Right forelimb (tissue), 1 donor: ENCODE data around the gene MAN2C1.
A peak's percentile ranks its signal among the peaks of the same experiment; 100 is the strongest.
"Not testable (repeated sequence)": the region's sequence is repeated elsewhere in the genome, so short reads cannot be mapped to it uniquely, and the experiment has no call there.

Experiments used
- DNase-seq: peaks from one replicate; pipeline ENCODE4 v3.0.0-alpha.2; 2018

MAN2C1 gene

DNA sequence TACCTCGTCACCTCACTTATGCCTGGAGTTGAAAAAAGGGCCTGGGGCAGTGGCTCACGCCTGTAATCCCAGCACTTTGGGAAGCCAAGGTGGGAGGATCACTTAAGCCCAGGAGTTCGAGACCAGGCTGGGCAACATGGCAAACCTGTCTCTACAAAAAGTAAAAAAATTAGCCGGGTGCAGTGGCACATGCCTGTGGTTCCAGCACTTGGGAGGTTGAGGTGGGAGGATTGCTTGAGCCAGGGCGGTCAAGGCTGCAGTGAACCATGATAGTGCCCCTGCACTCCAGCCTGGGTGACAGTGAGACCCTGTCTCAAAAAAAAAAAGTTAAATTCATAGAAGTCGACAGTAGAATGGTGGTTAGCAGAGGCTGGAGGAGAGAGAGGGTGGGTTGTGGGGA lies 26.2 kb downstream of the MAN2C1 start:
- DNase-seq: no peak

- no peak for DNase-seq
Observed at GRCh38 chr15:75339531-75340240, 28.7 kb downstream of the MAN2C1 start.

- DNase-seq: no peak
Observed at GRCh38 chr15:75338661-75339240, 29.7 kb downstream of the MAN2C1 start.

DNA sequence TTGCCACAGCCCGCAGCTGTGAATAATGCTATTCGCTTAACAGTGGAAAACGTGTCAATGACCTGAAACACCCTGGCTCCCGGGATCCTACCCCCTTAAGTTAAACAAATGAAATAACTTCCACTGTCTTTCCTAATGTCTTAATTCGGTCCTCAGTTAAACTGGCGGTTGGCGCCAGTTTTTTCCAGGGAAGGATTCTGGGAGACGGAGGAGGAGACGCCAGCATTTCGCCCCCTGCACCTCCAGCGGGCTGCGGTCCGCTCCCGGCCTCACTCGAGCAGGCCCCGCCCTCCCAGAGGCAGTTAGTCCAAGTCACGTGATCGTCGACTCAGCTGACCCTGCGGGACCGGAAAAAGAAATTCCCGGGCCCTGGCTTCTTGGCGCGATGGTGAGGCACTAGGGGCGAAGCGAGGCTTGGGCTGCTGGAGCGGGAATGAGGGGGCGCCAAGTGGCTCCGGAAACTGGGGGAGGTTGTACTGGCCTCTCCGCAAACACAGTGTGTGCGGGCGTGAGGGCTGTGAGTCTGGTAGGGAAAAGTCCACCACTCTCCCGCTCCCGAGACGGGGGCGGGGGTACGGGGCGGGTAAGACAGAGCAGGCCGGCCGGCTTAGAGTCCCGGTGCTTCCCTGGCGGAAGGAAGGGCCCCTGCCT lies 32.6 kb downstream of the MAN2C1 start, which contains the start of gene COMMD4:
Gene COMMD4, plus strand, starts transcription at position 359 of the 651 bp plus-strand sequence. Its CDS starts 27 bp downstream, at position 386.
- peak; percentile 97 for DNase-seq

GRCh38 chr15:75335313-75335704 lies 33.1 kb downstream of the MAN2C1 start:
- DNase-seq: no peak

DNA sequence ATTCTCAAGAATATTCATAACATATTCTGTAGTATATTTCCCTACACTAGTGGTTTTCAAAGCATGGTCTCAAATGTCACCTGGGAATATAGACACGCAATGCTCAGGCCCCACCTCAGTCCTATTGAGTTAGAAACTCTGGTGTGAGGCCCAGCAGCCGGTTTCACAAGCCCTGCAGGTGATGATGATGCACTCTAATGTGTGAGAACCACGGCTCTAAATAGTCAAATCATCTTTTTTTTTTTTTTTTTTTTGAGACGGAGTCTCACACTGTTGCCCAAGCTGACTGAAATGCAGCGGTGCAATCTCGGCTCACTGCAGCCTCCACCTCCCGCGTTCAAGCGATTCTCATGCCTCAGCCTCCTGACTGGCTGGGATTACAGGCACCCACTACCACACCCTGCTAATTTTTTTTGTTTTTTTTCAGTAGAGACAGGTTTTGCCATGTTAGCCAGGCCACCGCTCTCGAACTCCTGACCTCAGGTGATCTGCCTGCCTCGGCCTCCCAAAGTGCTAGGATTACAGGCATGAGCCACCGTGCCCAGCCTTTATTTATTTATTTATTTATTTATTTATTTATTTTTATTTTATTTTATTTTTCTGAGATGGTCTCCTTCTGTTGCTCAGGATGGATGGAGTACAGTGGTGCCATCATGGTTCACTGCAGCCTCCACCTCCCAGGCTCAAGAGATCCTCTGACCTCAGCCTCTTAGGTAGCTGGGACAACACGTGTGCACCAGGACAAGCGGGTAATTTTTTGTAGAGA lies 34.6 kb downstream of the MAN2C1 start:
- not testable (repeated sequence) for DNase-seq

GRCh38 chr15:75332093-75332492 lies 36.3 kb downstream of the MAN2C1 start:
- not testable (repeated sequence) for DNase-seq

DNA sequence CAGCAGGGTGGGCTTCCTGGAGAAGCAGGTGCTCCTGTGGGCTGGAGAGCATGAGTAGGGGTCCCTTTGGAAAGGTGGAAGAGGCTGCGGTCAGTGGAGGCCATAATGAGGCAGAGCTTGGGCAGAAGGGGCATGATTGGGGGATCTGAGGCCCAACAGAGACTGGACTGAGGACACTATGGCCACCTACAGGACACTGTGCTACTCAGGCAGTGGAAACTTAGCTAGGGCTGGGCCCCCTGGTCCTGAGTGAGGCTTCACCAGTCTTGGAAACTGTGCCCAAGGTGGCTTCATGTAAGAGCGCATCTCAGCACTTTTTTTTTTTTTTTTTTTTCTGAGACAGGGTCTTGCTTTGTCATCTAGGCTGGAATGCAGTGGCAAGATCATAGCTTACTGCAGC lies 38.8 kb downstream of the MAN2C1 start:
- no peak for DNase-seq

- no peak for DNase-seq
Observed at GRCh38 chr15:75328493-75329314, 39.7 kb downstream of the MAN2C1 start.

- no peak for DNase-seq
Observed at GRCh38 chr15:75327491-75327890, 40.9 kb downstream of the MAN2C1 start.

DNA sequence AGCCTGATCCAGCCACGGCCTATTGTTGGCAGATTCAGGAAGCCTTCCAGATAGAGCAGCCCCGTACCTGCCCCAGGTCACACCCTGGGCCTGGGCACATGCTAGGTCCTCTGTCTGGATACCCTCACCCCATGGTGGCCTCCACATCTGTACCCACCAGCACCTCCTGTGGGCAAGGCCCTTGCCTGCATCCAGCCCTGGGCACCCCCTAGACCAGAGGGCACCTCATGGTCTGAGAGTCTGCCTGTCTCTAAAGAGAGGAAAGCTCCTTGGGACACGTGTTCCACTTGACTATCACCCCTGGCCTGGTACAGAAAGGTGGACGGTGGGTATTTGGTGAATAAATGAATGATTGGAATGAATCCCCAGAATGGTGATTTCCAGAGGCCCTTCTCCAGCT lies 41.4 kb downstream of the MAN2C1 start:
- DNase-seq: no peak

GRCh38 chr15:75325922-75326321 lies 42.5 kb downstream of the MAN2C1 start:
- DNase-seq: no peak

DNA sequence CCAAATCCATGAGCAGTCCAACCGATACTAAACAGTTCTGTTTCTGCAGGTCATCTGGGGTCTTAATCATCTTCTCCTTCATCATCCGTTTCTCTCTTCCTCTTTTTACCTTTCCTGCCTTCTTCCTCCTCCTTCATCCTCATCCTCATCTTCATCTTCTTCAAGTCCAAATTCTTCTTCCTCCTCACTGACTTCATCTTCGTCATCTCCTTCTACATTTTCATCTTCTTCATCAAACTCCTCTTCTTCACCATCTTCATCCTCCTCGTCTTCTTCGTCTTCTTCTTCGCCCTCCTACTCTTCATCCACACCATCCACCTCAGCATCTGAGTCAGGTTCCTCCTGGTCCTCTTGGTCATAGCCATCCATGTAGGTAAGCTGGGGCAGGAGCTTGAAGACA lies 46.7 kb downstream of the MAN2C1 start:
- no peak for DNase-seq

GRCh38 chr15:75319231-75319897 lies 49.0 kb downstream of the MAN2C1 start:
- DNase-seq: not testable (repeated sequence)

- no peak for DNase-seq
Observed at GRCh38 chr15:75314552-75315290, 53.7 kb downstream of the MAN2C1 start.

- no peak for DNase-seq
Observed at GRCh38 chr15:75313116-75313845, 55.1 kb downstream of the MAN2C1 start.

DNA sequence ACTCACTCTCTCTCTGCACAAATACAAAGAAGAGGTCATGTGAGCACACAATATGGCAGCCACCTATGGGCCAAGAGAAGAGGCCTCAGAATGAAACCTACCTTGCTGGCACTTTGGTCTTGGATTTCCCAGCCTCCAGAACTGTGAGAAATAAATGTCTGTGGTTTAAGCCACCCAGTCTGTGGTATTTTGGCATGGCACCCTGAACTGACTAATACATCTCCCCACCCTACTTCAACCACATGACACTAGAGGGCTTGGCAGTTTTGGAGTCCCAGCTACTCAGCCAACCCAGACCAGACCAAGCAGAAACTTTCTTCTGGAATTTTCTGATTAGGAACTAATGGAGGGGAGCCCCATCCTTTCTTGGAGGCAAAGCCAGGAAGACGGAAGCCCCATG lies 55.9 kb downstream of the MAN2C1 start:
- DNase-seq: not testable (repeated sequence)

DNA sequence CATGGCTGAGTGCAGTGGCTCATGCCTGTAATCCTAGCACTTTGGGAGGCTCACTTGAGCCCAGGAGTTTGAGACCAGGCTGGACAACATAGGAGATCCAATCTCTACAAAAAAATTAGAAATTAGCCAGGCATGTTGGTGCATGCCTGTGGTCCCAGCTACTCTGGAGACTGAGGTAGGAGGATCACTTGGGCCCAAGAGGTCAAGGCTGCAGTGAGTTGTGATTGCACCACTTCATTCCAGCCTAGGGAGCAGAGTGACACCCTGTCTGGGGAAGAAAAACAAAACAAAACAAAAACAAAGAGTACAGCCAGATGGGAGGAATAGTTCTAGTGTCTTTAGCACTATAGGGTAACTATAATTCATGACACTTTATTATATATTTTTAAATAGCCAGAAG lies 58.7 kb downstream of the MAN2C1 start:
- no peak for DNase-seq

DNA sequence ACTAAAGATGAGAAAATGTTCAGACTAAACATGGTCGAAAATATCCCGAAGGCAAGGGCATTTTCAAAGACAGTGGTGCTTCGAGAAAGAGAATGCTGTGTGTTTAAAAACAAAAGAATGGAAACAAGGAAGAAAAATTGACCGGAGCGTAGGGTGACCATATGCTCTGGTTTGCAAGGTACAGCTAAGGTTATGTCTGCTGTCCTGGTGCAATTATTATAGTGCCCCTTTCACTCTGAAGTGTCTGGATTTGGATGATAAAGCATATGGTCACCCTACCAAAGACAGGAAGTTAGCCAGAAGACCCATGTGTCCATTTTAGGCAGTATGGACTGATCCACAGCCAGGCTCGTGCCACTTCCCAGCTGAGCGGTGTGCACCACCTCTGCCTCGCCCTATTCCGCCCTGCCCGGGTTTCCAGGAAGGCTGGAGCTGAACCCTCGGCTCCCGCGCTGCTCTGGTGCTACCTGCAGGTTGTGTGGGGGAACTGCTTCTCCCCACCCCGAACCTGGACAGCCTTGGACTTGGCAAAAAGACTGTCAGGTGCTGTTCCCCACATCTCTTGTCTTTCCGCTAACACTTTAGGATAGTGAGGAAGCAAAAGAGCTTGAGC lies 60.5 kb downstream of the MAN2C1 start:
- DNase-seq: no peak

DNA sequence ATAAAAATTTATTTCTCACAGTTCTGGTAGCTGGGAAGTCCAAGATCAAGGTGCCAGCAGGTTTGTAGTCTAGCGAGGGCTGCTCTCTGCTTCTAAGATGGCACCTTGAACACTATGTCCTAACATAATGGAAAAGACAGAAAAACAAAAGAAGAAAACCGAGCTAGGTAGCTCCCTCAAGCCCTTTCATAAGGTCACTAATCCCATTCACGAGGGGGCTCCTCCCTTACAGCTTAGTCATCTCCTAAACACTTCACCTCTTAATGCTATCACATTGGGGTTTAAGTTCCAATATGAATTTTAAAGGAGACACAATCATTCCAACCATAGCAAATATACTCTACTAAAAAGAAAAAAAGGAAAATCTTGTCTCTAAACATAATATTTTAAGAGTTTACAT lies 62.2 kb downstream of the MAN2C1 start:
- DNase-seq: no peak
